ENCODE measurements around the gene CR1L.
"Not testable (repeated sequence)": the region's sequence is repeated elsewhere in the genome, so short reads cannot be mapped to it uniquely, and the experiment has no call there.

The CR1L gene

DNA sequence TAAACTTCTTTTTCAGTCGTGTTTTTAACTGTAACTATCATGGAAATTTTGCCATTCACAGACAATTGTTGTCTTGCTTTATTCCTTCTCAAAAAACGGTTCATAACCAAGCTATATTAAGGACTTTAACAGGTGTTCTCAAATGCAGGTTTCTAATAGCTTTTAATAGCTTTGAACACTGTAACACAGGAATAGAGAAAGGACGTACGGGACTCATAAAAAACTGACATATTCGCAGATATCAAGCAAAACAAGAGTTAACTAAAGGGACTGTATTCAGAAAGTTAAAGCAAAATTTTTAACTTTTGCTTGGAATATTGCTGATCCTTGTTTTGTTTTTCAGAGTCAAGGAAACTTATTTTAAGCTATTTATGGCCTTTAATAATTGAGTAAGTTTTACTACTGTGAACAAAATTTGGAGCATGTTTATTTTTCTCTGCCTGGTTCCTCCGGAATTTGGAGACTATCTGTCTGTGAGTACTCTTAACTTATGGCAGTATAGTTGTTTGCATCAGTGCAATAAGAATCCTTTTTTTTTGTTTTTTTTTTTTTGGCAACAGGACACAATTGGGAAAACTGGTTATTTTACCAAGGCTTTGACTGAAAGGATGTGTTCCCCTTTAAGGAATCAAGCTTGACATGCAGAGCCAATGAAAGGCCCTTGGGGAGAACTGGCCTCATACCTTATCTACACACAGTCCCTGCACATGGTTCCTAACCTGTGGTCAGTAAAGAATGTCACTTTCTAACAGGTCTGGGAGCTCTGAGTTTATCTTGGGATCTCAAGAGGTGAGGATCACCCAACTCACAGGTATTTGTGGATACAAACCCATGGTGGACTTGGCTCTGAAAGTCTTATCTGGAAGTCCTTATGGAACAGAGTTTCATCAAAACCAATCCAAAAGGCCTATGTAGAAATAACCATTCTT, 101.2 kb downstream of the CR1L start:
- DNase-seq (ENCODE audit: low read depth), result no peak

DNA sequence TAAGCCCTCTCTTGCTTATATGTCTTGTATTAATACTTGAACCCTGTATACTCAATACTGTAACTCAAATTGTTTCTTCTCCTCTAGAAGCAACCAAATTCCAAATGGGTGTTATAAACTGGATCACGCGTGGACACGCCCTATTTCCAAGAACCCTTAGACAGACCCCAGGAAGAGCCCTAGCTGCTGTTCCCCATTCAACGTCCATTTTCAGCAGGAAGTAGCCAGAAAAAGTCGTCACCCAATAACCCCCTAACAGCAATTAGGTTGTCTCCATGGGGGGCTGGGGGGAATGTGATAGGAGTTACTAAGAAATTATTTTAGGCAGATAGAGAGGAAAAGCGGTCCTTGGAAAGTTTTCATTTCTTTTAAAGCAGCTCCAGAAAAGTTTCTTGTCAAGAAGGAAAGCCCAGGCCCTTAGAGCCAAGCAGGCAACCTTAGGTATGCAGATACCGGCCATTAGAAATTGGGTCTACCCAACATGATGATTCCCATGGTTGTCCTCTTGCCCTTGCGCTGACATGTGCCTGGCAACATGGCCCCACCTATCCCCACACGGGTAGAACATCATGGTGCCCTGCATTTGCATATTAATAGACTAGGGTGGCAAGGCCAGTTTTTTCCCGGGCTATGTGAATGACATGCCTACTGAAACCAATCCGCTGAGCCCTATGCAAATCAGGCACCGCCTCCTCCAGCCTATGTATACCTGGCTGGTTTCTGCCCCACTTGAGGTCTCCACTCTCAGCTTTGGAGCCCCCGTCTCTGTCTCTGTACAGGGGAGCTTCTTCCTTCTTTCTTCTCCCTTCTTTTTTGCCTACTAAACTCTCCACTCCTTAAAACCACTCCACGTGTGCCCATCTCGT, 102.9 kb downstream of the CR1L start:
- no peak for DNase-seq (ENCODE audit: low read depth)

GRCh38 chr1:207748737-207749528, 104.0 kb downstream of the CR1L start:
- no peak for DNase-seq (ENCODE audit: low read depth)

GRCh38 chr1:207750631-207751305, 105.8 kb downstream of the CR1L start:
- DNase-seq (ENCODE audit: low read depth), result no peak

GRCh38 chr1:207751463-207751789, 106.5 kb downstream of the CR1L start:
- DNase-seq (ENCODE audit: low read depth), result not testable (repeated sequence)

GRCh38 chr1:207751790-207752455, 107.0 kb downstream of the CR1L start, which contains the start of gene CD46:
CD46 (plus strand) TSS chr1:207752054; CDS start chr1:207752213, 159 bp downstream.
- peak; percentile 52 for DNase-seq (ENCODE audit: low read depth)

- no peak for DNase-seq (ENCODE audit: low read depth)
Observed at GRCh38 chr1:207752456-207752998, 107.6 kb downstream of the CR1L start.

DNA sequence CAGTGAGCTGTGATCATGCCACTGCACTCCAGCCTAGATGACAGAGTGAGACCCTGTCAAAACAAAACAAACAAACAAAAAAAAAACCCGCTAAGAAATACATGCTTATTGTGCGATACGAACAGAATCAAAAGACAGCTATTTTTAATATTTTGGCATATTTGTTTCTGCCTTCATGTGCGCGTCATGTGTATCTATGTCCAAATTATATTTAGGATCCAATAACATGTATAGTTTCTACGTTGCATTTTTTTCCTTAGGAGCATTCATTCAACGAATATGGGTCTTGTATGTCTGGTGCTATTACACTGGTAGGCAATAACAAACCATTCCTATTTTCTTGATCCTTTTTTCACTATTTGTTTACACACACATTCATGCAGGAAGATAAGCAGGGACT, 108.7 kb downstream of the CR1L start:
- no peak for DNase-seq (ENCODE audit: low read depth)

- DNase-seq (ENCODE audit: low read depth), result no peak
Observed at GRCh38 chr1:207754011-207754410, 109.1 kb downstream of the CR1L start.

- DNase-seq (ENCODE audit: low read depth), result no peak
Observed at GRCh38 chr1:207754974-207755700, 110.2 kb downstream of the CR1L start.

DNA sequence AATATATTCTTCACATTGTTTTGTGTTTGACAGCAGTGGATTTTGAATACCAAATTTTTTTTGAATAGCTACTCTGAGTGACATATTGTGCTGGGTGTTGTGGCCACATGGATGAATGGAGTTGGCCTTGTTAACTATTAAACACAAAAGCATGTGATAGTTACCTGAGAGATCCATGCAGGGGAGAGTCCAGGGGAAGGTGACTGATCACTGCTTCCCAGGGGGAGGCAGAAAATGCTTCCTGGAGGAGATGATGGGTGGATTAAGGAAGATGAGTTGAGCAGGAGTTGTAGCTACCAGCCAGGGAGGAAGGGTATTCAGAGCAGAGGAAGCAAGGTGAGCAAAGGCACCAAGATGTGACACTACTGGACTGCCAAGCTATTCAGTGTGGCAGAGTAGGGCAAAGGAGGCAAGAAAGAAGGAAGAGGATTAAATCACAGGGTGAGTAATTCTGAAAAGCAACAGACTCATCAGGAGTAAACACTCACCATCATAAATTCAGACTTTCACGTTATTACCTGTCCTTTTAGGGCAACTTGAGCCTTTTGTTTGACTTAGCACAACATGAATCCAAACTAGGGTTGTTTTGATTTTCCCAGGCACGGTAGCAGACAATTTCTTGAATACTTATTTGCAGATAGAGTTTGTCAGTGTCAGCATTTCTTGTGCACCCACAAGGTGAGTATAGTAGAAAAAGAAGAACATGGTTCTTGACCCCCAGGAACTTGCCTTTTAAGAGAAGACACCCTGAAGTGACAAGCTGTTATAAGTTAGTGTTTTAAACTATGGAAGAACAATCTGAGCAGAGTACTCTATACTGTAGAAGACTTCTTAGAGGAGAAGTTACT, 111.1 kb downstream of the CR1L start:
- DNase-seq (ENCODE audit: low read depth), result no peak

GRCh38 chr1:207762622-207763021, 117.7 kb downstream of the CR1L start:
- DNase-seq (ENCODE audit: low read depth), result no peak

GRCh38 chr1:207763091-207763490, 118.2 kb downstream of the CR1L start:
- no peak for DNase-seq (ENCODE audit: low read depth)

GRCh38 chr1:207763972-207764371, 119.0 kb downstream of the CR1L start:
- DNase-seq (ENCODE audit: low read depth), result no peak

DNA sequence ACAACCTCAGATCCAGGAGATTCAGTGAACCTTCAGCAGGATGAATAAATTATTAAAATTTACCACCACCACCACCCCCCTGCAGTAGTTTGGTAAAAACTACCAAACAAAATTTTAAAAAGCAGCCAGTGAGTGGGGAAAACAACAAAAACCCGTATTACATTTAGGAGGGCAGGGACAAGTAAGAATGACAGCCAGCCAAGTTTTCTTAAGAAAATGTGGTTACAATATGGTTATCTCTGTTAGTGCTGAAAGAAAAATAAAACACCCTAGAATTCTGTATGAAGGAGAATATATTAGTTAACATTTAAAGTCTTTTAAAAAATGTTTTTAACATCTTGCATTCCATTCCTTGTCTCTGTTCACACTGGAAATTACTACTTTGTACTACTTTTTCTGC, 121.6 kb downstream of the CR1L start:
- DNase-seq (ENCODE audit: low read depth), result no peak

DNA sequence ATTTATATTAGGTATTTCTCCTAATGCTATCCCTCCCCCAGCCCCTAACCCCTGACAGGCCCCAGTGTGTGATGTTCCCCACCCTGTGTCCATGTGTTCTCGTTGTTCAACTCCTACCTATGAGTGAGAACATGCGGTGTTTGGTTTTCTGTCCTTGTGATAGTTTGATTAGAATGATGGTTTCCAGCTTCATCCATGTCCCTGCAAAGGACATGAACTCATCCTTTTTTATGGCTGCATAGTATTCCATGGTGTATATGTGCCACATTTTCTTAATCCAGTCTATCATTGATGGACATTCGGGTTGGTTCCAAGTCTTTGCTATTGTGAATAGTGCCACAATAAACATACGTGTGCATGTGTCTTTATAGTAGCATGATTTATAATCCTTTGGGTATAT, 125.6 kb downstream of the CR1L start:
- not testable (repeated sequence) for DNase-seq (ENCODE audit: low read depth)

Data from non-pigmented ciliary epithelial cell (primary cell).